Tibial nerve (tissue), 3 donors: ENCODE measurements around the gene HSD17B1.

Experiments
- POLR2A ChIP-seq, 2 donors: fragments of 450-650 bp; IDR thresholded peaks; one replicate each; pipeline ENCODE4 v1.6.1; 2017; ENCODE audit warnings: antibody characterized with exemption in 2 of 2, mild to moderate bottlenecking in 2 of 2, moderate library complexity in 2 of 2
- TF ChIP-seq, protein P1 (sequence below), 5 experiments: fragments of 200-600 bp in 3 of 5; fragments of 450-650 bp in 2 of 5; sonication (generic) in 3 of 5; IDR thresholded peaks; one replicate each; pipeline ENCODE4 v1.5.1; 2016 to 2019; ENCODE audit warnings: antibody characterized with exemption in 5 of 5, mild to moderate bottlenecking in 3 of 5, moderate library complexity in 2 of 5

DNA sequence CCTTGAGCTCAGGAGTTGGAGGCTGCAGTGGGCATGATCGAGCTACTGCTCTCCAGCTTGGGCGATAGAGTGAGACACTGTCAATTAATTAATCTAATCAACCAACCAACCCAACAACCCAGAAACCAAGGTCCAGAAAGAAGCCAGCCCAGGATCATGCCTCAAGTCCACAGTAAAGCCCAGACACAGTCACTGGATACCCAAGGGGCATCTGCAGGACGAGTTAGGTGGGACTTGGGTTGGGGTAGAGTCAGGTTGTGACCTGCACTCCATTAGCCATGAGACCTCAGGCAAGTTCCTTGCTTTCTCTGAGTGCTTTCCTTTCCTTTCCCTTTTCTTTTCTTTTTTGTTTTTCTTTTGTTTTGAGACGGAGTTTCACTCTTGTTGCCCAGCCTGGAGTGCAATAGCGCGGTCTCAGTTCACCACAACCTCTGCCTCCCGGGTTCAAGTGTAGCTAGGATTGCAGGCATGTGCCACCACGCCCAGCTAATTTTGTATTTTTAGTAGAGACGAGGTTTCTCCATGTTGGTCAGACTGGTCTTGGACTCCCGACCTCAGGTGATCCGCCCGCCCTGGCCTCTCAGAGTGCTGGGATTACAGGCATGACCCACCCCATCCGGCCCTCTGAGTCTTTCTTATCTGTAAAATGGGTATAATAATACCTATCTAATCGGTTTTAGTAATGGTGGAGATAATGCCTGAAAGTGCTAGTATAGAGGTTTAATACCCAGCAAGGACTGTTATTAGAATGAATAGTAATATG, 3.5 kb upstream of the HSD17B1 start:
- TF ChIP-seq POLR2A (IDR thresholded peaks at IDR 0.05), result no peak
- TF ChIP-seq, protein P1, sequence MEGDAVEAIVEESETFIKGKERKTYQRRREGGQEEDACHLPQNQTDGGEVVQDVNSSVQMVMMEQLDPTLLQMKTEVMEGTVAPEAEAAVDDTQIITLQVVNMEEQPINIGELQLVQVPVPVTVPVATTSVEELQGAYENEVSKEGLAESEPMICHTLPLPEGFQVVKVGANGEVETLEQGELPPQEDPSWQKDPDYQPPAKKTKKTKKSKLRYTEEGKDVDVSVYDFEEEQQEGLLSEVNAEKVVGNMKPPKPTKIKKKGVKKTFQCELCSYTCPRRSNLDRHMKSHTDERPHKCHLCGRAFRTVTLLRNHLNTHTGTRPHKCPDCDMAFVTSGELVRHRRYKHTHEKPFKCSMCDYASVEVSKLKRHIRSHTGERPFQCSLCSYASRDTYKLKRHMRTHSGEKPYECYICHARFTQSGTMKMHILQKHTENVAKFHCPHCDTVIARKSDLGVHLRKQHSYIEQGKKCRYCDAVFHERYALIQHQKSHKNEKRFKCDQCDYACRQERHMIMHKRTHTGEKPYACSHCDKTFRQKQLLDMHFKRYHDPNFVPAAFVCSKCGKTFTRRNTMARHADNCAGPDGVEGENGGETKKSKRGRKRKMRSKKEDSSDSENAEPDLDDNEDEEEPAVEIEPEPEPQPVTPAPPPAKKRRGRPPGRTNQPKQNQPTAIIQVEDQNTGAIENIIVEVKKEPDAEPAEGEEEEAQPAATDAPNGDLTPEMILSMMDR (IDR thresholded peaks at IDR 0.05), result no peak
